Measurements from ENCODE around the gene PPP1R13L. TPM values are rescaled to one million over a fixed set of nuclear protein-coding genes. Genes with fewer than 3 reads are reported as not detected.

The PPP1R13L gene
- total RNA-seq, 1 experiment from 2014 or later, result 27.5 TPM

GRCh38 chr19:45331411-45331810 lies 73.5 kb downstream of the PPP1R13L start:
- Mint-ChIP-seq H3K9me3 (no peaks in the 10 kb centered on the region), H3K4me3 (no peak overlapping the region), H3K4me1 (peaks cover 5% of the 10 kb centered on the region; the same call in 1 of the 2 replicates), H3K27ac (no peak overlapping the region), H3K36me3 (no peaks in the 10 kb centered on the region), H3K27me3 (ENCODE audit: low read depth) (peaks cover 21% of the 10 kb centered on the region)
- TF ChIP-seq NFYB (CRISPR knock-in tag; conservative IDR thresholded peaks at IDR 0.05; ENCODE audit: low read depth) (peak; percentile 47; the same call in 1 of the 2 replicates), NR2C2 (CRISPR knock-in tag; IDR thresholded peaks at IDR 0.05) (no peak)
- DNase-seq (ENCODE audit: low spot score) (no peak), ATAC-seq (peak; percentile 87)
- POLR2A ChIA-PET, result no interaction called here
- CTCF ChIA-PET, result interaction anchor here (0.6 to 1.6 kb wide), 5 partner anchors 8 to 153 kb away, joined by 3 to 4 read pairs (median 3); partner anchors contain the start of genes BLOC1S3 and CKM

Small RNA genes lying within 50 kb of the gene (microRNA-seq; reads per million reads assigned to microRNA genes)
- not detected for gene MIR6088 (ENCODE audit: borderline number of aligned reads)

Other genes starting within 250 kb of the PPP1R13L start
- gene NKPD1, start 244.1 kb downstream of the PPP1R13L start, total RNA-seq (2021), result 0.57 to 1.1 TPM (median 0.76 TPM) in 3 replicates
- gene TRAPPC6A, start 226.8 kb downstream of the PPP1R13L start, total RNA-seq (2021), result 59.7 to 75.8 TPM (median 67.1 TPM) in 3 replicates
- 9.0 to 10.8 TPM (median 10.0 TPM) in 3 replicates for gene BLOC1S3, start 226.3 kb downstream of the PPP1R13L start, total RNA-seq (2021)
- gene EXOC3L2, start 159.7 kb downstream of the PPP1R13L start, total RNA-seq (2021), result 2.7 to 3.5 TPM (median 3.1 TPM) in 3 replicates
- 58.5 to 60.8 TPM (median 58.6 TPM) in 3 replicates for gene MARK4, start 153.8 kb downstream of the PPP1R13L start, total RNA-seq (2021)
- not detected in 3 replicates for gene CKM, start 82.2 kb downstream of the PPP1R13L start, total RNA-seq (2021)
- gene KLC3, start 64.3 kb downstream of the PPP1R13L start, total RNA-seq (2021), result 5.2 to 6.5 TPM (median 5.3 TPM) in 3 replicates
- gene ERCC2, start 34.5 kb downstream of the PPP1R13L start, total RNA-seq (2021), result 102 to 113 TPM (median 109 TPM) in 3 replicates
- gene POLR1G, start 1.6 kb upstream of the PPP1R13L start, total RNA-seq (2021), result 33.5 to 38.1 TPM (median 34.8 TPM) in 3 replicates
- 43.7 to 60.6 TPM (median 60.1 TPM) in 3 replicates for gene ERCC1, start 18.8 kb upstream of the PPP1R13L start, total RNA-seq (2021)
- gene FOSB, start 62.9 kb upstream of the PPP1R13L start, total RNA-seq (2021), result 2.3 to 7.2 TPM (median 5.4 TPM) in 3 replicates
- 25.1 to 27.8 TPM (median 27.4 TPM) in 3 replicates for gene RTN2, start 92.0 kb upstream of the PPP1R13L start, total RNA-seq (2021)
- gene PPM1N, start 93.4 kb upstream of the PPP1R13L start, total RNA-seq (2021), result 10.3 to 15.1 TPM (median 14.2 TPM) in 3 replicates
- gene VASP, start 102.4 kb upstream of the PPP1R13L start, total RNA-seq (2021), result 143 to 146 TPM (median 144 TPM) in 3 replicates
- gene OPA3, start 179.7 kb upstream of the PPP1R13L start, total RNA-seq (2021), result 10.1 to 16.1 TPM (median 14.9 TPM) in 3 replicates
- 0.11 to 0.48 TPM (median 0.44 TPM) in 3 replicates for gene GPR4, start 197.1 kb upstream of the PPP1R13L start, total RNA-seq (2021)
- 51.5 to 63.3 TPM (median 62.5 TPM) in 3 replicates for gene EML2, start 234.3 kb upstream of the PPP1R13L start, total RNA-seq (2021)

Data from WTC11 (cell line).